GM19043 (cell line): ENCODE results near the gene CNPY1.

ENCODE experiments used
- ATAC-seq: cut with Tn5 transposase; IDR thresholded peaks from one replicate; pipeline ENCODE4 v1.9.1; 2021; ENCODE audit warnings: low read depth; ENCODE audit not compliant: unreplicated experiment

The CNPY1 gene

DNA sequence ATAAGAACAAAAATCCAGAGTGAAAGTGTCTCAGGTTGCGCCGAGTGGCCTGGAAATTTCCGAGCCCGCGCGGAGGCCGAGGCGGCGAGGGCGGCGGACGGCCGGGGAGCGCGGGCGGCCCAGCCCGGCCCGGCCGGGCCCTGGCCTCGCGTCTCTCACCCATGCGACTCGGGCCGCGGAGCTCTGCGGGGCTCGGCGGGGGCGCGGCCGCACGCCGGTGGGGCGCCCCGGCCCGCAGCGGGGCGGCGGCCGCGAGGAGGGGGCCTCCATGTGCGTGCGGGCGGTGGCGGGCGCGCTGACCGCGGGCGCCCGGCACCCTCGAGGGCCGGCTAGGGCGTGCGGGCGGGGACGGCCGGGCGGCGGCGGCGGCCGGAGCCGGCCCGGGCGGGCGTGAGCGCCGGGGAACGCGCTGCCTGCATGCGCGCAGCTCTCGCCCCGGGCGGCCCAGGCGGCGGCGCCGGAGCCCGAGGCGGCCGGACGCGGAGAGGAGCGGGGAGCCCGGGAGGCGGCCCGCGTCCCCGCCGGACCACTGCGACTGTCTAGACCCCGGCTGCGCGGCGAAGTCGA lies 88.7 kb downstream of the CNPY1 start:
- no peak for ATAC-seq

DNA sequence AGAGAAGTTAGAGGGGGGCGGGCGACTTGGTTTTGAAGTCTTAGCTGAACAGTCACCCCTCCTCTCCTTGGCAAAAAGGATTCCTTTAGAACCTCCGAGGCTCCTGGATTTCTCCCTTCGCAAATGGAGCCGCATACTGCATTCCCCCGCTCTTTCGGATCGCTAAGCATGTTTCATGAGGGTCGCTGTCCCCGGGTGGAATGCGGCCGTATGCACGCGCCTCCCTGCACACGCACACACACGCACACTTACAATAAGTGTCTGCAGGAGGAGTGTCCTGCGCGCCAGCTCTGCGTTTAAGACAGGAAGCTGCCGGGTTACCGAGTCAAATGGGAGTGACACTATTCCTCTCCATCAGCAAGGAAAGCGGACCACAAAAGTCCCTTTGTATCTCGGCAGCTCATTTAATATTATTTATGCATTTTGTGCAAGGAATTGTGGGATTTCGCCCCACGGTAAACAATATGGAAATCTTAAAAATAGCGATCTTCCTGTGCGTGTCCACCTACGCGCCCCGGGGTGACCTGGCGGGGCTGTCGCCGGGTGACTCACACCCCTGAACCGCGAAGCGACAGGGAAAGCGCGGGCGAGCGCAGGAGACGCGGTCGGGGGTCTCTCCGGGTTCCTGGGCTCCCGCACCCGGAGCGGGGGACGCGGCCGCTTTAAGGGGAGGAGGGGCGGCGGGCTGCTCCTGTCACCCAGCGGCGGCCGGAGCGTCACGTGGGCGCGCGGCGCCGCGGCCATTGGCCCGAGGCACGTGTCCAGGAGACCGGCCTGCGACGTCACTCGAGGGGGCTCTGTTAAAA lies 89.4 kb downstream of the CNPY1 start:
- no peak for ATAC-seq

- ATAC-seq, result no peak
Measured at GRCh38 chr7:155455776-155456737, 90.3 kb downstream of the CNPY1 start.

DNA sequence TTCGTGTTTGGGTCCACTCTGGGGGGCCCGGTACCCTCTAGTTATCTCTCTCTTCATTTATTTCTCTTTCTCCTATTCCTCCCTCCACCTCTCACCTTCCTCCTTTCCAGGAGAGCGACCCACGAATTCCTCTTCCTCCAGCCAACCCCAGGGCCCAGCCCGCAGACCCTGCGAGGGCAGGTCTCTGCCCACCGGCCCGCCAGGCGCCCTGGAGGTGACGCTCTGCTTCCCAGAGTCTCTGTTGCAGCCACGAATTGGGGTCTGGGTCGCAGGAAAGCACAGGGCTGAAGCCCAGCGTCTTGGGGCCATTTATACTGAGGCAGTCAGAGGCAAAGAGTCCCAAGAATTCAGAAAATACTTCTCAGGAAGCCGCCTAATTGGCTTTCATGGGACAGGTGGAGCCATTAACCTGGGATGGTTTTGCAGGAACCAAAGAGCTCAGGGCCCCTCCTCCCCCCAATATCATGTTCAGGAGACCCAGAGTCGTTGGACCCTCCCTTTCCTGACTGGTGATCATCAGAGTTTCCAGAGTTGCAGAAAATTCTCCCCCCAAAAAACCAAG lies 91.1 kb downstream of the CNPY1 start:
- no peak for ATAC-seq

- ATAC-seq, result no peak
Measured at GRCh38 chr7:155454183-155455112, 91.9 kb downstream of the CNPY1 start.

- no peak for ATAC-seq
Measured at GRCh38 chr7:155453296-155454182, 92.8 kb downstream of the CNPY1 start.

GRCh38 chr7:155452505-155453295 lies 93.7 kb downstream of the CNPY1 start:
- ATAC-seq, result no peak

DNA sequence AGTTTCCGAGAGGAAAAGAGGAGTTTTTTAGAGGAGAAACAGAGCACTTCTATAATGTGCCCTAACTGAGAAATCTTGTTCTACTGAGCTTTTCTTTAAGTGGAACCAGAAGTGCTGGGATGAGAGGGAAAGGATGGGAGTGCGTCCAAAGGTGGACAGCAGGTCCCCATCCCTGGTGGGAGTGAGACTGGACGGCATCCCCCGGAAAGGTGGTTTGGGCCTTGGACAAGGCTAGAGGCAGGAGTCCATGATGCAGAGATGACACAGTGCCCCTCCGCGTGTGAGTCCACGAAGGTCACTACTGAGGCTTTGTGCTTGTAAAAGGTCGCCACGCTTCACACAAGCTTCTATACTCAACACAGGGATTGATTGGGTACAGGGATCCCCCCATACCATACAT lies 94.5 kb downstream of the CNPY1 start:
- ATAC-seq, result no peak
